Measurements from ENCODE around the gene RPP30. TPM values are rescaled to one million over a fixed set of nuclear protein-coding genes. Genes with fewer than 3 reads are reported as not detected.
A peak's percentile ranks its signal among the peaks of the same experiment; 100 is the strongest.
"Not testable (repeated sequence)": the region's sequence is repeated elsewhere in the genome, so short reads cannot be mapped to it uniquely, and the experiment has no call there.

Gene RPP30
- total RNA-seq, 1 donor from 2014 or later = 36.7 TPM

GRCh38 chr10:90930070-90930837 is 58.5 kb downstream of the RPP30 start:
- ATAC-seq (peak; percentile 91), DNase-seq (ENCODE audit: missing footprints) (no peak)
- intact Hi-C loops (cut with DNase I) = loop anchor here (2.0 kb wide), 1 partner anchor 35 kb away; no protein-coding TSS in a partner anchor

DNA sequence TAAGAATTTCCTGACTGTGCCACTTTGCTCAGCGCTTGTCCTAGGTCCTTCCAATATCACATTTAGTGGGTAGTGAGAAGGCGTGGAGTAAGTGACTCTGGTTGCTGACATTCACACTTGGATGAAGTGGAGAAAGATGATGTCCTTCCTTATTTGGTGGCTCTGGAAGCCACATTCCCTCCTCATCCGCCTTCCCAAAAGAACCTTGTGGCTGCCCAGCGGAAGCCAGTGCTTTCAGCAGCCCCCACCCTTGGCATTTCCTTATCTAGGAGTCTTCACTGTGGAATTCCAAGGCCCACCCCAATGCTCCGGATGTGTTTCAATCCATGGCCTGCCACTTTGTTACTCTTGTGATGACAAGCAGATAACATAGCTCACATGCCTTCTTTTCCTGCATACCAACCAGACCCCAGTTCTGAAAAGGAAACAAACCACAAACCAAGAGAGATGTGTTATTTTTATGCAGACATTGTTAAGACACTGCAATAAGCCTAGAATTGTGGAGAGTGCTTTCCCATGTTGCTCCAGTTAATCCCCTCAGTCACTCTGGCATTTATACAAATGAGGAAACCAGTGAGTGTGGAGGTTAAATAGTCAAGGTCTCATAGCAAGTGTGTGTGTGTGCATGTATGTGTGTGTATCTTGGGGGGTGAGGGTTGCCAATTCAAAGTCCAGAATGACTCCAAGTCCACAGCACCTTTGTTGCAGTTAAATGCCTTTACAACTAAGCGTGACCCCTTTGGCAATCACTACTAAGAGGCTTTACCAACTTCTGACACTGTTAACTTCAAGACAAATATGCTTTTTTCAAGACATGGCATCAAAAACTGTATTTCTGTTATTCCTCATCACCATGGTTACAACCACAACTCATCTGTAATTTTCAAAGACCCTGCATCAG is 59.4 kb downstream of the RPP30 start:
- DNase-seq (ENCODE audit: missing footprints) = no peak

GRCh38 chr10:90935581-90936275 is 64.0 kb downstream of the RPP30 start:
- ATAC-seq (no peak), DNase-seq (ENCODE audit: missing footprints) (no peak)
- intact Hi-C loops (cut with DNase I) = no loop called here

More for the DNA sequence above, 59.4 kb downstream of the RPP30 start:
- peak; percentile 86 for ATAC-seq
- intact Hi-C loops (cut with DNase I) = loop anchor here (2.0 kb wide), 1 partner anchor 34 kb away; no protein-coding TSS in a partner anchor

DNA sequence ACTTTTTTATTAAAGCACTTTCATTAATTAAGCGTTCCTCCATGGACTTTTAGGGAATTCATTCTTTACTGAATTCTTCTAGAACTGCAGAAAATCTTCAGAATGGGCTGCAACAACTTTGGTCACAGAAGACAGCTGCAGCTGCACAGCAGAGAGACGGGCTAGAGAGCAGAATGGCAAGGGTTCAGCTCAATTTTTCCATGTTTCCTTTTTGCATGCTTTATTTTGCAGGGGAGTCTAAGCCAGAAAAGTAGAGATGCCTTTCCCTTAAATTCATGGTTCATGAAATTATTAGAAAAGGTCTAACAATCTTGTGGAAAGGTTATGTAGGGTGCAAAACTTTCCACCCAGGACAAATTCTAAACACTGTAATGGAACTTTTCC is 64.5 kb downstream of the RPP30 start:
- DNase-seq (ENCODE audit: missing footprints) = no peak
- intact Hi-C loops (cut with DNase I) = no loop called here
- no peak for ATAC-seq

DNA sequence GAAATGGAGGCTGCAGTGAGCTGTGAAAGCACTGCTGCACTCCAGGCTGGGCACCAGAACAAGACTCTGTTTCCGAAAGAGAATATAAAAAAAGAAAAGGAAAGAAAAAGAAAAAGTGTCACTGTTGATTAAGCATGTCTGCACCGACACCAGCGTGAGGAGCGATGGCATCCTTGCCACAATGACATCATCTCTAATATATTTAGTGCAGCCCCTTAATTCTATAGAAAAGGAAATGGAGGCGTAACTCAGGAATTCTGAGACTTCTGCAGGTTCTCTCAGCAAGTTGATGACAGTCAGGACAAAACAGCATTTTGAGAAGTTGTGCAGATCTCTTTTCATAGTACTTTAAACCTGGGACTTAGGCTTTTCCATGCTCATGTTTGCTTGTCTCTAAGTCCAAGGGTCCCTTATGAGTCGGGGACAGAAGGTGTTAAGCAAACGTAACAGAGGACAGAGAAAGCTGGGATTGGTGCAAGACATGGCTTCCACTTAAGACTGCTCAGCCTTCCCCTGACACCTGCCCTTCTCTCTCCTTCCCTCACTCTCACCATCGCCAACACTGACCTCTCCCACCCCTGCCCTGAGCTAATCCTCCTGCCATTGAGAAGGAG is 66.0 kb downstream of the RPP30 start:
- ATAC-seq (no peak), DNase-seq (ENCODE audit: missing footprints) (no peak)
- intact Hi-C loops (cut with DNase I) = no loop called here

GRCh38 chr10:90939116-90939515 is 67.3 kb downstream of the RPP30 start:
- DNase-seq (ENCODE audit: missing footprints) (no peak), ATAC-seq (no peak)
- intact Hi-C loops (cut with DNase I) = no loop called here

GRCh38 chr10:90939648-90940047 is 67.9 kb downstream of the RPP30 start:
- no peak for ATAC-seq
- intact Hi-C loops (cut with DNase I) = no loop called here
- no peak for DNase-seq (ENCODE audit: missing footprints)

GRCh38 chr10:90942980-90943379 is 71.2 kb downstream of the RPP30 start:
- DNase-seq (ENCODE audit: missing footprints); intact Hi-C loops (cut with DNase I): not testable (repeated sequence)

DNA sequence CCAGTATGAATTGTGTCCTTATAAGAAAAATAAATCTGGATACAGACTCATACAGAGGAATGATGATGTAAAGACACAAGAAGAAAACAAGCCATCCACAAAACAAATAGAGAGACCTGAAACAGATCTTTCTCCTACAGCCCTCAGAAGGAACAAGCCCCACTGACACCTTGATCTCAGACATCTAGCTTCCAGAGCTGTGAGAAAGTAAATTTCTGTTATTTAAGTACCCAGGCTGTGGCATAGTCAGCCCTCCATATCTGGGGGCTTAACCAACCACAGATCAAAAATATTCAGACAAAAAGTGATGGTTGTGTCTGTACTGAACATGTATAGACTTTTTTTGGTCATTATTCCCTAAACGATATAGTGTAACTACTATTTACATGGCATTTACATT is 73.0 kb downstream of the RPP30 start:
- ATAC-seq (no peak), DNase-seq (ENCODE audit: missing footprints) (no peak)
- intact Hi-C loops (cut with DNase I) = no loop called here

More at GRCh38 chr10:90942980-90943379, 71.2 kb downstream of the RPP30 start:
- not testable (repeated sequence) for ATAC-seq

- intact Hi-C loops (cut with DNase I) = no loop called here
- no peak for ATAC-seq
- no peak for DNase-seq (ENCODE audit: missing footprints)
Measured at GRCh38 chr10:90945491-90946070, 73.8 kb downstream of the RPP30 start.

DNA sequence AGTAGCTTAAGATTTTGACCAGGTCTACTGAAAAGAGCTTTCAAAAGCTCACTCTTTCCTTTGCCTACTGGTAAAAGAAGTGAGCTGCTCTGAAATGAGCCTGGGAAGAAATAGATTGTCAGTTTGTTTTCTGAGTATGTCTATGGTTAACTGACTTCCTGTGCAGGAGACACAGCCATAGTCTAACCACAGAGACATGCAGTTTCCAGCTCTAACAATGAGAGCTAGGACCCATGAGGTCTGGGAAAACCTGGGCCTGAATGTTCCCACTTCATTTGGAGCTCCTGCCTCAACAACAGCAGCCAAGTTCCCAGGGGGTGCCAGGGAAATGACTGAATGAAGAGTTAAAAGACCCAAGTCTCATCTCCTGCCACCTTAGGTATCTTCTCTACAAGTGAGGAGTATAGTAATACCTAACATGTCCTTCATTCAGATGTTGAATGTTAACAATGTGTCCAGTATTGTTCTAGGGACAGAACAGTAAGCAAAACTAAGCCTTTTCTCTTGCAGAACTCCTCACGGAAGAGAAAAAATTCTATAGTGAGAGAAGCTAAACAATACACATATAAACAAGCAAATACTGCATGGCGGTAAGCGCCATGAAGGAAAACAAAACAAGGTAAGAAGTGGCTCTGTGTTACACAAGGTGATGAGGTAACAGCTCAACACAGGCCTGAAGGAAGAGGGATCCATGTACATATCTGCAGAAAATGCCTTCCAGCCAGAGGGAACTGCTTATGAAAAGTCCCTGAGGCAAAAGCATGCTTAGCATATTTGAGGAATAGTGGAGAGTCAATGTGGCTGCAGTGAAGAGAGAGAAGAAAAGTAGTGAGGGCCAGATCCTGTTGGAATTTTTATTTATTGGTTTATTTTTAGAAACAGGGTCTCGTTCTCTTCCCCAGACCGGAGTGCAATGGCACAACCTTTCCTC is 75.5 kb downstream of the RPP30 start:
- ATAC-seq (no peak), DNase-seq (ENCODE audit: missing footprints) (no peak)
- intact Hi-C loops (cut with DNase I) = no loop called here

Other genes with a start within 250 kb of the RPP30 start
- not detected for gene HTR7, start 13.9 kb upstream of the RPP30 start, total RNA-seq
- 2,249 TPM for gene ANKRD1, start 49.1 kb downstream of the RPP30 start, total RNA-seq

All from Right ventricle myocardium inferior (tissue), 1 donor.